ENCODE results near the gene GUCY1A2.

Gene GUCY1A2

GRCh38 chr11:106714199-106714598 lies 304.1 kb downstream of the GUCY1A2 start:
- Histone ChIP-seq H3K9me3 (ENCODE audit: control insufficient read depth, low read length) (no peaks in the 10 kb centered on the region), H3K18ac (ENCODE audit: low read depth in 1 of 2, low read length in 2 of 2) (peak overlapping the region in 1 of 2 experiments; percentile 24), H3K14ac (ENCODE audit: low read length in 2 of 2) (peak overlapping the region in 1 of 2 experiments; percentile 57), H2BK12ac (ENCODE audit: low read length in 2 of 2) (no peak overlapping the region), H3K79me1 (replicated peaks; ENCODE audit: low read length, poor library complexity, severe bottlenecking) (no peaks in the 10 kb centered on the region), H3K27ac (ENCODE audit: low read length, poor library complexity, severe bottlenecking) (no peak overlapping the region), H3K9ac (ENCODE audit: low read length) (no peak overlapping the region), H2BK15ac (ENCODE audit: low read depth, poor library complexity, severe bottlenecking) (no peak overlapping the region), H3K4me2 (ENCODE audit: low read length, poor library complexity, severe bottlenecking) (no peak overlapping the region), H2BK5ac (ENCODE audit: low read depth, low read length, poor library complexity, severe bottlenecking) (no peak overlapping the region), H2AK5ac (ENCODE audit: low read length, severe bottlenecking) (no peak overlapping the region), H3K4me1 (ENCODE audit: control insufficient read depth, insufficient read depth, low read depth, low read length) (no peaks in the 10 kb centered on the region), H4K91ac (ENCODE audit: low read length) (no peak overlapping the region), H3K36me3 (ENCODE audit: control insufficient read depth in 1 of 2, insufficient read depth in 2 of 2, low read depth in 1 of 2, low read length in 2 of 2) (no peaks in the 10 kb centered on the region), H3K4me3 (ENCODE audit: insufficient read depth in 1 of 2, low read depth in 1 of 2, low read length in 2 of 2) (no peak overlapping the region), H3K27me3 (ENCODE audit: control insufficient read depth in 1 of 2, insufficient read depth in 1 of 2, low read length in 2 of 2) (no peaks in the 10 kb centered on the region), H3K23ac (ENCODE audit: low read length in 2 of 2) (no peak overlapping the region), H4K8ac (ENCODE audit: low read length) (no peak overlapping the region), H2AFZ (ENCODE audit: low read depth, low read length) (no peak overlapping the region), H3K4ac (ENCODE audit: low read depth in 1 of 2, low read length in 2 of 2) (no peak overlapping the region), H2BK120ac (ENCODE audit: low read depth, low read length) (no peak overlapping the region)
- no CpG with 5 or more reads among the region's 1 CpG for WGBS
- peak; percentile 48 for DNase-seq

DNA sequence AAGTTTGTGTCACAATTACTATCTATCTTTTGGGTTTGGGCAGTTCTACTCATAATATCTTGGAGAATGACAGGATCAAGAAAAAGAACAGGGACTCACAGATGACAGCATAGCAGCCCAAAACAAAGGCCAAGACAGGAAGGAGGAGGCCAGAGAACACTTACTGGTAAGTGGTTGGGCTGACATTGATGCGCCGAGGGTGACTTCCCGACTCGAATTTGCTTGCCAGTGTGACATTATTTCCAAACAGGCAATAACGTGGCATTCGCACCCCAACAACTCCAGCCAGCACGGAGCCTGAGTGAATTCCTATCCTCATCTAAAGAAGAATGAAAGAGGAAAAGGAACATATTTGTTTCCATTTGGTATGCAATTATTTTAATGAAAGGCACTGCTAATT lies 309.9 kb downstream of the GUCY1A2 start:
- Histone ChIP-seq H2BK120ac (ENCODE audit: low read depth, low read length) (no peak overlapping the region), H3K9me3 (ENCODE audit: control insufficient read depth, low read length) (no peaks in the 10 kb centered on the region), H3K4me1 (ENCODE audit: control insufficient read depth, insufficient read depth, low read depth, low read length) (no peaks in the 10 kb centered on the region), H3K14ac (ENCODE audit: low read length in 2 of 2) (no peak overlapping the region), H3K79me1 (replicated peaks; ENCODE audit: low read length, poor library complexity, severe bottlenecking) (no peaks in the 10 kb centered on the region), H3K18ac (ENCODE audit: low read depth in 1 of 2, low read length in 2 of 2) (peak overlapping the region in 1 of 2 experiments; percentile 57), H3K4me2 (ENCODE audit: low read length, poor library complexity, severe bottlenecking) (no peak overlapping the region), H3K27me3 (ENCODE audit: control insufficient read depth in 1 of 2, insufficient read depth in 1 of 2, low read length in 2 of 2) (no peaks in the 10 kb centered on the region), H2BK15ac (ENCODE audit: low read depth, poor library complexity, severe bottlenecking) (no peak overlapping the region), H3K4ac (ENCODE audit: low read depth in 1 of 2, low read length in 2 of 2) (no peak overlapping the region), H4K91ac (ENCODE audit: low read length) (peak overlapping the region; percentile 15), H2AK5ac (ENCODE audit: low read length, severe bottlenecking) (peak overlapping the region; percentile 42), H4K8ac (ENCODE audit: low read length) (peak overlapping the region; percentile 41), H3K4me3 (ENCODE audit: insufficient read depth in 1 of 2, low read depth in 1 of 2, low read length in 2 of 2) (no peak overlapping the region), H3K9ac (ENCODE audit: low read length) (no peak overlapping the region), H3K23ac (ENCODE audit: low read length in 2 of 2) (no peak overlapping the region), H2BK5ac (ENCODE audit: low read depth, low read length, poor library complexity, severe bottlenecking) (no peak overlapping the region), H3K36me3 (ENCODE audit: control insufficient read depth in 1 of 2, insufficient read depth in 2 of 2, low read depth in 1 of 2, low read length in 2 of 2) (no peaks in the 10 kb centered on the region), H2BK12ac (ENCODE audit: low read length in 2 of 2) (no peak overlapping the region), H3K27ac (ENCODE audit: low read length, poor library complexity, severe bottlenecking) (no peak overlapping the region), H2AFZ (ENCODE audit: low read depth, low read length) (peak overlapping the region; percentile 42)
- WGBS, result 44% methylated on average over 6 of the region's 7 CpGs
- peak; percentile 18 for DNase-seq

GRCh38 chr11:106706355-106706754 lies 311.9 kb downstream of the GUCY1A2 start:
- Histone ChIP-seq H3K4ac (ENCODE audit: low read depth in 1 of 2, low read length in 2 of 2) (no peak overlapping the region), H2BK5ac (ENCODE audit: low read depth, low read length, poor library complexity, severe bottlenecking) (no peak overlapping the region), H3K23ac (ENCODE audit: low read length in 2 of 2) (no peak overlapping the region), H3K9me3 (ENCODE audit: control insufficient read depth, low read length) (no peaks in the 10 kb centered on the region), H3K4me2 (ENCODE audit: low read length, poor library complexity, severe bottlenecking) (no peak overlapping the region), H4K8ac (ENCODE audit: low read length) (no peak overlapping the region), H2BK120ac (ENCODE audit: low read depth, low read length) (no peak overlapping the region), H2AK5ac (ENCODE audit: low read length, severe bottlenecking) (no peak overlapping the region), H3K27ac (ENCODE audit: low read length, poor library complexity, severe bottlenecking) (peak overlapping the region; percentile 34), H2BK12ac (ENCODE audit: low read length in 2 of 2) (no peak overlapping the region), H3K27me3 (ENCODE audit: control insufficient read depth in 1 of 2, insufficient read depth in 1 of 2, low read length in 2 of 2) (no peaks in the 10 kb centered on the region), H3K4me3 (ENCODE audit: insufficient read depth in 1 of 2, low read depth in 1 of 2, low read length in 2 of 2) (no peak overlapping the region), H3K4me1 (ENCODE audit: control insufficient read depth, insufficient read depth, low read depth, low read length) (no peaks in the 10 kb centered on the region), H3K36me3 (ENCODE audit: control insufficient read depth in 1 of 2, insufficient read depth in 2 of 2, low read depth in 1 of 2, low read length in 2 of 2) (no peaks in the 10 kb centered on the region), H2BK15ac (ENCODE audit: low read depth, poor library complexity, severe bottlenecking) (no peak overlapping the region), H4K91ac (ENCODE audit: low read length) (no peak overlapping the region), H3K79me1 (replicated peaks; ENCODE audit: low read length, poor library complexity, severe bottlenecking) (no peaks in the 10 kb centered on the region), H2AFZ (ENCODE audit: low read depth, low read length) (no peak overlapping the region), H3K18ac (ENCODE audit: low read depth in 1 of 2, low read length in 2 of 2) (no peak overlapping the region), H3K9ac (ENCODE audit: low read length) (no peak overlapping the region), H3K14ac (ENCODE audit: low read length in 2 of 2) (no peak overlapping the region)
- peak; percentile 84 for DNase-seq

DNA sequence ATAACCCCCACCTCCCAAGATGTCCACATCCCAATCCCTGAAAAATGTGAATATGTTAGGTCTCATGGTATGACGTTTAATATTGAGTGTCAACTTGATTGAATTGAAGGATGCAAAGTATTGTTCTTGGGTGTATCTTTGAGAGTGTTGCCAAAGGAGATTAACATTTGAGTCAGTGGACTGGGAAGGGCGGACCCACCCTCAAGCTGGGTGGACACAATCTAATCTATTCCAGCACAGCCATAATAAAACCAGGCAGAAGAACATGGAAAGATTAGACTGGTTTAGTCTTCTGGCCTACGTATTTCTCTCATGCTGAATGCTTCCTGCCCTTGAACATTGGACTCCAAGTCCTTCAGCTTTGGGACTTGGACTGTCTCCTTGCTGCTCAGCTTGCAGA lies 315.5 kb downstream of the GUCY1A2 start:
- Histone ChIP-seq H3K79me1 (replicated peaks; ENCODE audit: low read length, poor library complexity, severe bottlenecking) (no peaks in the 10 kb centered on the region), H4K8ac (ENCODE audit: low read length) (no peak overlapping the region), H3K23ac (ENCODE audit: low read length in 2 of 2) (no peak overlapping the region), H3K18ac (ENCODE audit: low read depth in 1 of 2, low read length in 2 of 2) (no peak overlapping the region), H3K36me3 (ENCODE audit: control insufficient read depth in 1 of 2, insufficient read depth in 2 of 2, low read depth in 1 of 2, low read length in 2 of 2) (no peaks in the 10 kb centered on the region), H3K4ac (ENCODE audit: low read depth in 1 of 2, low read length in 2 of 2) (no peak overlapping the region), H4K91ac (ENCODE audit: low read length) (no peak overlapping the region), H3K4me2 (ENCODE audit: low read length, poor library complexity, severe bottlenecking) (no peak overlapping the region), H2BK15ac (ENCODE audit: low read depth, poor library complexity, severe bottlenecking) (no peak overlapping the region), H2AK5ac (ENCODE audit: low read length, severe bottlenecking) (no peak overlapping the region), H2BK120ac (ENCODE audit: low read depth, low read length) (no peak overlapping the region), H3K4me3 (ENCODE audit: insufficient read depth in 1 of 2, low read depth in 1 of 2, low read length in 2 of 2) (no peak overlapping the region), H3K27ac (ENCODE audit: low read length, poor library complexity, severe bottlenecking) (no peak overlapping the region), H3K14ac (ENCODE audit: low read length in 2 of 2) (no peak overlapping the region), H2BK5ac (ENCODE audit: low read depth, low read length, poor library complexity, severe bottlenecking) (no peak overlapping the region), H3K4me1 (ENCODE audit: control insufficient read depth, insufficient read depth, low read depth, low read length) (no peaks in the 10 kb centered on the region), H3K27me3 (ENCODE audit: control insufficient read depth in 1 of 2, insufficient read depth in 1 of 2, low read length in 2 of 2) (no peaks in the 10 kb centered on the region), H2AFZ (ENCODE audit: low read depth, low read length) (no peak overlapping the region), H2BK12ac (ENCODE audit: low read length in 2 of 2) (no peak overlapping the region), H3K9me3 (ENCODE audit: control insufficient read depth, low read length) (no peaks in the 10 kb centered on the region), H3K9ac (ENCODE audit: low read length) (no peak overlapping the region)
- WGBS, result 96% methylated on average over 3 of the region's 3 CpGs
- no peak for DNase-seq
